Activated B cell treated with CpG ODN at 0.5 μM for 24 hours (primary cell): ENCODE results near the gene FKBP8. TPM values are rescaled to one million over a fixed set of nuclear protein-coding genes. Genes with fewer than 3 reads are reported as not detected.

Experiments used
- ATAC-seq: fragments of 200-7000 bp; cut with Tn5 transposase; one replicate; pipeline ENCODE4 v1.10.0; 2021; ENCODE audit warnings: low read depth, mild to moderate bottlenecking, moderate library complexity
- CTCF ChIA-PET: fragments of 350-600 bp; sonication (Branson Sonifier 250); formaldehyde crosslinking; loops from one replicate; lab custom pipeline; 2021; ENCODE audit warnings: antibody characterized with exemption; lab: Charles Lee
- POLR2A ChIA-PET: fragments of 350-600 bp; sonication (Branson Sonifier 250); formaldehyde crosslinking; loops from one replicate; lab custom pipeline; 2021; ENCODE audit warnings: antibody characterized with exemption; lab: Charles Lee
- DNase-seq: peaks from one replicate; pipeline ENCODE4 v3.0.0; 2022
- H3K27ac Mint-ChIP-seq: one replicate; pipeline ENCODE4 v1.8.0; 2020; ENCODE audit warnings: mixed read lengths
- H3K27me3 Mint-ChIP-seq: one replicate; pipeline ENCODE4 v1.8.0; 2021; ENCODE audit warnings: mixed read lengths
- H3K36me3 Mint-ChIP-seq: one replicate; pipeline ENCODE4 v1.8.0; 2021; ENCODE audit warnings: low read depth, mixed read lengths
- H3K4me1 Mint-ChIP-seq: one replicate; pipeline ENCODE4 v1.8.0; 2021; ENCODE audit warnings: mixed read lengths
- H3K4me3 Mint-ChIP-seq: one replicate; pipeline ENCODE4 v1.8.0; 2020; ENCODE audit warnings: mild to moderate bottlenecking, mixed read lengths
- H3K9me3 Mint-ChIP-seq: one replicate; pipeline ENCODE4 v1.8.0; 2020; ENCODE audit warnings: mixed read lengths
- CTCF ChIP-seq: fragments of 200-600 bp; IDR thresholded peaks from one replicate; pipeline ENCODE4 v1.8.0; 2022; ENCODE audit warnings: antibody characterized with exemption, mild to moderate bottlenecking
- intact Hi-C: fragments of 100-400 bp; cut with micrococcal nuclease; formaldehyde crosslinking; loops from one replicate; pipeline ENCODE4 v1.15.1; 2024
- total RNA-seq: library from RNA; stranded (reverse); gene quantifications from 2 replicates; pipeline ENCODE4 v1.2.3, GENCODE V29; 2022

Gene FKBP8
- total RNA-seq, 1 donor from 2014 or later: 133 TPM

DNA sequence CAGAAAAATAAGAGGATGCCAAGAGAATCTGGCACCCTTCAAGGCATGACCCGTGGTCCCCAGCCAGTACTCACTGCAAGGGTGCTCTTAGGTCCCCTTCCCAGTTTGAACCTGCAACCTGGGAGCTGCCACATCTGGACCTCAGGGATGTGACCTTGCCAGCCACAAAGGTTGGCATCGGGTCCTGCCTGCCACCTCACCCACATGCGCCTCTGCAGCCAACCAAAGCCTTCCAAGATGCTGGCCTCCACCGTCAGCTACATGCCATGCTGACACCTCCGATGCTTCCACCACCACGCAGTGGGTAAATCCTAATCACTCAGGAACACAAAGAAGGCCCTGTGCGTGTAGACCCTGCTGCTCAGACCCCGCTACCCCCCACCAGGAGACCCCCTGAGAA lies 56.6 kb downstream of the FKBP8 start:
- no peak overlapping the region for H3K27ac Mint-ChIP-seq
- TF ChIP-seq CTCF: no peak
- ATAC-seq: no peak
- H3K9me3 Mint-ChIP-seq: no peaks in the 10 kb centered on the region
- CTCF ChIA-PET: no interaction called here
- no peak overlapping the region for H3K4me3 Mint-ChIP-seq
- H3K4me1 Mint-ChIP-seq: peaks cover 33% of the 10 kb centered on the region
- H3K36me3 Mint-ChIP-seq: peaks cover 4% of the 10 kb centered on the region
- no peak for DNase-seq
- intact Hi-C loops: no loop called here
- H3K27me3 Mint-ChIP-seq: no peaks in the 10 kb centered on the region
- POLR2A ChIA-PET: no interaction called here

GRCh38 chr19:18484992-18485391 lies 58.4 kb downstream of the FKBP8 start:
- Mint-ChIP-seq H3K9me3 (no peaks in the 10 kb centered on the region), H3K27ac (no peak overlapping the region), H3K4me3 (no peak overlapping the region), H3K4me1 (peaks cover 44% of the 10 kb centered on the region), H3K27me3 (no peaks in the 10 kb centered on the region), H3K36me3 (peaks cover 3% of the 10 kb centered on the region)
- intact Hi-C loops: no loop called here
- no peak for TF ChIP-seq CTCF
- ChIA-PET CTCF (interaction anchor here (1.0 kb wide), 1 partner anchor 22 kb away, joined by 4 read pairs; no protein-coding TSS in a partner anchor), POLR2A (interaction anchor here (0.6 kb wide), 1 partner anchor 27 kb away, joined by 3 read pairs; no protein-coding TSS in a partner anchor)
- no peak for DNase-seq
- no peak for ATAC-seq

GRCh38 chr19:18483119-18483890 lies 60.1 kb downstream of the FKBP8 start:
- Mint-ChIP-seq H3K4me3 (no peak overlapping the region), H3K4me1 (peaks cover 61% of the 10 kb centered on the region), H3K36me3 (peaks cover 3% of the 10 kb centered on the region), H3K9me3 (no peaks in the 10 kb centered on the region), H3K27me3 (no peaks in the 10 kb centered on the region), H3K27ac (no peak overlapping the region)
- no peak for ATAC-seq
- intact Hi-C loops: no loop called here
- TF ChIP-seq CTCF: no peak
- POLR2A ChIA-PET: no interaction called here
- no peak for DNase-seq
- CTCF ChIA-PET: no interaction called here

Other genes with a start within 250 kb of the FKBP8 start
- gene LSM4, start 220.5 kb downstream of the FKBP8 start, total RNA-seq: 59.2 and 70.3 TPM in 2 replicates
- gene PGPEP1, start 203.0 kb downstream of the FKBP8 start, total RNA-seq: 5.6 and 6.9 TPM in 2 replicates
- gene GDF15, start 157.4 kb downstream of the FKBP8 start, total RNA-seq: not detected in 2 replicates
- 0.47 and 0.88 TPM in 2 replicates for gene LRRC25, start 146.0 kb downstream of the FKBP8 start, total RNA-seq
- 28.5 and 36.6 TPM in 2 replicates for gene SSBP4, start 124.2 kb downstream of the FKBP8 start, total RNA-seq
- 5.1 and 6.3 TPM in 2 replicates for gene ISYNA1, start 105.4 kb downstream of the FKBP8 start, total RNA-seq
- 29.0 and 32.6 TPM in 2 replicates for gene ELL, start 21.5 kb downstream of the FKBP8 start, total RNA-seq
- gene KXD1, start 14.3 kb upstream of the FKBP8 start, total RNA-seq: 82.2 and 88.8 TPM in 2 replicates
- 1,962 and 2,164 TPM in 2 replicates for gene UBA52, start 28.3 kb upstream of the FKBP8 start, total RNA-seq
- gene REX1BD, start 45.2 kb upstream of the FKBP8 start, total RNA-seq: 83.7 and 85.9 TPM in 2 replicates
- gene CRLF1, start 63.2 kb upstream of the FKBP8 start, total RNA-seq: not detected in 2 replicates
- 0.64 TPM in 1 of 2 replicates, not detected in the other for gene TMEM59L, start 69.3 kb upstream of the FKBP8 start, total RNA-seq
- gene KLHL26, start 93.5 kb upstream of the FKBP8 start, total RNA-seq: 10.9 and 11.3 TPM in 2 replicates
- 13.1 and 15.5 TPM in 2 replicates for gene CRTC1, start 140.1 kb upstream of the FKBP8 start, total RNA-seq
- gene COMP, start 247.7 kb upstream of the FKBP8 start, total RNA-seq: 0.10 and 0.16 TPM in 2 replicates